Fibroblast of pulmonary artery (primary cell): ENCODE measurements around the gene CHST15.
"Not testable (repeated sequence)": the region's sequence is repeated elsewhere in the genome, so short reads cannot be mapped to it uniquely, and the experiment has no call there.

Source experiments
- DNase-seq: peaks from one replicate; pipeline ENCODE4 v3.0.0-alpha.2; 2010; ENCODE audit warnings: low read depth
- H3K4me3 ChIP-seq: replicated peaks from 2 replicates; pipeline ENCODE4 v1.5.1; 2011; ENCODE audit warnings: low read depth, mild to moderate bottlenecking, control low read depth, low read length, moderate library complexity
- TF ChIP-seq, protein P1 (sequence below): IDR thresholded peaks from 2 replicates; pipeline ENCODE4 v1.5.1; 2011; ENCODE audit warnings: mild to moderate bottlenecking, control low read depth, low read length, inconsistent platforms; ENCODE audit errors: missing control alignments

Gene CHST15

DNA sequence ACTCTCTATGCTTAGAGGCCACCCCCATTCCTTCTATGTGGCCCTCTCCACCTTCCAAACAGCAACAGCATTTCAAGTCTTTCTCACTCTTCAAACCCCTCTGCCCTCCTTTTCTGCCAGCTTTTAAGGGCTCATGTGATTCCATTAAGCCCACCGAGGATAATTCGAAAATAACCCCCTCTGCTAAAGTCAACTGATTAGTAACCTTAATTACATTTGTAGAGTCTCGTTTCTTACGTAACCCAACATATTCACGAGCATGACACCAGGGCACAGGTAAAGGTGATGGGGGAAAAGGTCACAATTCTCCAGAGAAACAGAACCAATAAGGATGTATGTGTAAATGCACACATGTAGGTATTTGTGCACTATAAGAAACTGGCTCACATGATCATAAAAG is 6.7 kb upstream of the CHST15 start:
- TF ChIP-seq, protein P1, sequence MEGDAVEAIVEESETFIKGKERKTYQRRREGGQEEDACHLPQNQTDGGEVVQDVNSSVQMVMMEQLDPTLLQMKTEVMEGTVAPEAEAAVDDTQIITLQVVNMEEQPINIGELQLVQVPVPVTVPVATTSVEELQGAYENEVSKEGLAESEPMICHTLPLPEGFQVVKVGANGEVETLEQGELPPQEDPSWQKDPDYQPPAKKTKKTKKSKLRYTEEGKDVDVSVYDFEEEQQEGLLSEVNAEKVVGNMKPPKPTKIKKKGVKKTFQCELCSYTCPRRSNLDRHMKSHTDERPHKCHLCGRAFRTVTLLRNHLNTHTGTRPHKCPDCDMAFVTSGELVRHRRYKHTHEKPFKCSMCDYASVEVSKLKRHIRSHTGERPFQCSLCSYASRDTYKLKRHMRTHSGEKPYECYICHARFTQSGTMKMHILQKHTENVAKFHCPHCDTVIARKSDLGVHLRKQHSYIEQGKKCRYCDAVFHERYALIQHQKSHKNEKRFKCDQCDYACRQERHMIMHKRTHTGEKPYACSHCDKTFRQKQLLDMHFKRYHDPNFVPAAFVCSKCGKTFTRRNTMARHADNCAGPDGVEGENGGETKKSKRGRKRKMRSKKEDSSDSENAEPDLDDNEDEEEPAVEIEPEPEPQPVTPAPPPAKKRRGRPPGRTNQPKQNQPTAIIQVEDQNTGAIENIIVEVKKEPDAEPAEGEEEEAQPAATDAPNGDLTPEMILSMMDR = no peak
- DNase-seq = no peak
- H3K4me3 ChIP-seq = no peak overlapping the region

DNA sequence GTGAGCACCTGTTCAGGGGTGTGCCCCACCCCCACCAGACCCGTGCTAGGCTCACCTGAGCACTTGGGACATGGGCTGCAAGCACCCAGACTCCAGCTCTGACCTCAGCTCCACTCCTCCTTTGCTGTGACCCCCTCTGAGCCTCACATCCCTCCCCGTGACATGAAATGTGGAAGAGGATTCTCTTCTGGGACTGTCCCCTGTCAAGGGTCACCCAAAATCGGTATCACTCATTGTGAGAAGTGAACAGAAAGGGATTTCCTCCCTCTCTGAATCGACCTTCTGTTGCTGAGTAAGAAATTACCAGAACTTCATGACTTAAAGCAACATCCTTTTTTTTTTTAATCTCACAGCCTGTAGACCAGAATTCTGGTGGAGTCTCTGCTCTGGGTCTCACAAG is 6.2 kb upstream of the CHST15 start:
- DNase-seq = no peak
- TF ChIP-seq, protein P1 = no peak
- H3K4me3 ChIP-seq = no peak overlapping the region

GRCh38 chr10:124098575-124098974 is 5.2 kb upstream of the CHST15 start:
- no peak overlapping the region for H3K4me3 ChIP-seq
- no peak for DNase-seq
- TF ChIP-seq, protein P1 = no peak

DNA sequence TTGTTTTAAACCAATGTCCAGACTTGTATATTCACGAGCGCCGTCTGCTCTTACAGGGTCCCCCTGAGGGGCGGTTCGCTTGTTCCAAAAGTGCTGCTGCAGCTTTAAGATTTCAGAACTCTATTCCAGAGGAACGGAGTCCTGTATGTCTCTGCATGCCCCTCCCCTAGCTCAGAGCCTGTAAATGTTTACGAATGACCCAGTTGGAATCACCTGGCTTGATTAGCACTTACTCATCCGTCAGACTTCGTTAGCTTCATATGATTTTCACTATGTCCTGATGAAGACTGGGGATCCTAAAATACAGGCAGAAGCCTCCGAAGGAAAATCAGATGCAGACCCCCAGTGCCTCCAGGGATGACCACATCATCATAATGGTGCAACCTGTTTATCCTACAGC is 4.5 kb upstream of the CHST15 start:
- H3K4me3 ChIP-seq = no peak overlapping the region
- DNase-seq = no peak
- TF ChIP-seq, protein P1 = no peak

GRCh38 chr10:124096494-124096893 is 3.1 kb upstream of the CHST15 start:
- no peak for DNase-seq
- TF ChIP-seq, protein P1 = no peak
- no peak overlapping the region for H3K4me3 ChIP-seq

GRCh38 chr10:124095801-124096200 is 2.4 kb upstream of the CHST15 start:
- not testable (repeated sequence) for DNase-seq, H3K4me3 ChIP-seq

DNA sequence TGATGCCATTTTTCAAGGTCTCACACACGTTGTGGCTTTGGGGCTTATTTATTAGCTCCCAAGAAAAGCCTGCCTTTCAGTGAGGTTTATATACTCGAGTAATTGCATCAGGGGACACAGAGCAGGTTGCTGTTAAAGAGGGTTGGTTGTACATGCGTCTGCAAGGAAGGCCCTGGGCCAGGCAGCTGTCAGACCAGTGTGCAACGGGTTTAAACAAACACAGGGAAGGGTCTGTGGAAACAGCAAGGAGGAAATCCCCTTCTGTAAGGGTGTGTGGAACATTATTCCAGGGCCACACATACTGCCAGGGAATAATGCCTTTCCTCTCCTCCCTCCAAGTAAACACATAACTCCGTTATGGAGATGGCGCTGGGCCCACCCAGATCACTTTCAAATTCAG is 1.7 kb upstream of the CHST15 start:
- no peak for DNase-seq
- TF ChIP-seq, protein P1 = no peak
- H3K4me3 ChIP-seq = no peak overlapping the region

- no peak for DNase-seq
- TF ChIP-seq, protein P1 = no peak
- no peak overlapping the region for H3K4me3 ChIP-seq
Measured at GRCh38 chr10:124094419-124094785, 1.0 kb upstream of the CHST15 start.

DNA sequence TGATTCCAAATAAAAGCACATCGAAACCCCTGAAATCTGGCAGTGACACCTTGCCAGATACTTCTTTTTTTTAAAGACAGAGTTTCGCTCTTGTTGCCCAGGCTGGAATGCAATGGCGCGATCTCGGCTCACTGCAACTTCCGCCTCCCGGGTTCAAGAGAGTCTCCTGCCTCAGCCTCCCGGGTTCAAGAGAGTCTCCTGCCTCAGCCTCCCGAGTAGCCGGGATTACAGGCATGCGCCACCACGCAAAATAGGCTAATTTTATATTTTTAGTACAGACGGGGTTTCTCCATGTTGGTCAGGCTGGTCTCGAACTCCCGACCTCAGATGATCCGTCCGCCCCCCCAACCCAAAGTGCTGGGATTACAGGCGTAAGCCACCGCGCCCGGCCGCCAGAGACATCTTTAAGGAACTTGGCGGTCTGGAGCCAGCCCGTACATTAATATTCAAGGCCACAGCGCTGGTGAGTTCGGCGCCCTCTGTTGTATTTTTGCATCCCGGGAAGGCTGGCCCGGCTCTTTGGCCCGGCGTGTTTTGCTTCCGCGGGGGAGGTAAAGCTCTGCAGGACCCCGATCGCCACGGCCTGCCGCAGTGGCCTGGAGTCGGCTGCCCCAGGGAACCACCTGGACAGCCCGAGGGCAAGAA is 498 bp upstream of the CHST15 start:
- DNase-seq = not testable (repeated sequence)
- H3K4me3 ChIP-seq = peak overlapping the region; percentile 42
